Measurements from ENCODE around the gene PPP1R26. TPM values are rescaled to one million over a fixed set of nuclear protein-coding genes. Genes with fewer than 3 reads are reported as not detected.

Gene PPP1R26
- total and polyA plus RNA-seq, 9 of the 15 experiments (the other 6 are each of a cell fraction or from before 2014, with no cell fraction given): 0.77 to 26.8 (median 9.3) TPM

GRCh38 chr9:135474915-135475314 is 4.7 kb upstream of the PPP1R26 start (continued):
- TF ChIP-seq ATF7 (IDR thresholded peaks at IDR 0.05) (peak; percentile 23; the same call in 1 of the 2 replicates), SMC3 (conservative IDR thresholded peaks at IDR 0.05; ENCODE audit: insufficient read depth, low read depth, low read length) (peak; percentile 45), PCBP1 (IDR thresholded peaks at IDR 0.05; ENCODE audit: low read depth, low read length, poor library complexity, severe bottlenecking) (no peak), CBX5 (IDR thresholded peaks at IDR 0.05; ENCODE audit: borderline replicate concordance, low read depth) (no peak), MEIS2 (IDR thresholded peaks at IDR 0.05; ENCODE audit: partially characterized antibody) (peak; percentile 33), KLF16 (IDR thresholded peaks at IDR 0.05) (0 out of 2 replicates have a peak, but pooled peaks have one; percentile 8), CREB1 (IDR thresholded peaks at IDR 0.05) (no peak), CREB1 (CRISPR knock-in tag; IDR thresholded peaks at IDR 0.05) (no peak), FUS (optimal IDR thresholded peaks at IDR 0.05; ENCODE audit: low read depth, low read length) (no peak), ZFPM2 (CRISPR knock-in tag; IDR thresholded peaks at IDR 0.05) (no peak), PTRF (tag; IDR thresholded peaks at IDR 0.05) (no peak), POLR2G (IDR thresholded peaks at IDR 0.05; ENCODE audit: low read depth, low read length) (no peak), ZNF23 (CRISPR knock-in tag; IDR thresholded peaks at IDR 0.05) (no peak), BRF1 (IDR thresholded peaks at IDR 0.05; ENCODE audit: borderline replicate concordance, extremely low read depth, insufficient read length) (no peak), DACH1 (IDR thresholded peaks at IDR 0.05; ENCODE audit: partially characterized antibody) (peak; percentile 23), TRIM24 (IDR thresholded peaks at IDR 0.05) (no peak)
- TF ChIP-seq, protein P1, sequence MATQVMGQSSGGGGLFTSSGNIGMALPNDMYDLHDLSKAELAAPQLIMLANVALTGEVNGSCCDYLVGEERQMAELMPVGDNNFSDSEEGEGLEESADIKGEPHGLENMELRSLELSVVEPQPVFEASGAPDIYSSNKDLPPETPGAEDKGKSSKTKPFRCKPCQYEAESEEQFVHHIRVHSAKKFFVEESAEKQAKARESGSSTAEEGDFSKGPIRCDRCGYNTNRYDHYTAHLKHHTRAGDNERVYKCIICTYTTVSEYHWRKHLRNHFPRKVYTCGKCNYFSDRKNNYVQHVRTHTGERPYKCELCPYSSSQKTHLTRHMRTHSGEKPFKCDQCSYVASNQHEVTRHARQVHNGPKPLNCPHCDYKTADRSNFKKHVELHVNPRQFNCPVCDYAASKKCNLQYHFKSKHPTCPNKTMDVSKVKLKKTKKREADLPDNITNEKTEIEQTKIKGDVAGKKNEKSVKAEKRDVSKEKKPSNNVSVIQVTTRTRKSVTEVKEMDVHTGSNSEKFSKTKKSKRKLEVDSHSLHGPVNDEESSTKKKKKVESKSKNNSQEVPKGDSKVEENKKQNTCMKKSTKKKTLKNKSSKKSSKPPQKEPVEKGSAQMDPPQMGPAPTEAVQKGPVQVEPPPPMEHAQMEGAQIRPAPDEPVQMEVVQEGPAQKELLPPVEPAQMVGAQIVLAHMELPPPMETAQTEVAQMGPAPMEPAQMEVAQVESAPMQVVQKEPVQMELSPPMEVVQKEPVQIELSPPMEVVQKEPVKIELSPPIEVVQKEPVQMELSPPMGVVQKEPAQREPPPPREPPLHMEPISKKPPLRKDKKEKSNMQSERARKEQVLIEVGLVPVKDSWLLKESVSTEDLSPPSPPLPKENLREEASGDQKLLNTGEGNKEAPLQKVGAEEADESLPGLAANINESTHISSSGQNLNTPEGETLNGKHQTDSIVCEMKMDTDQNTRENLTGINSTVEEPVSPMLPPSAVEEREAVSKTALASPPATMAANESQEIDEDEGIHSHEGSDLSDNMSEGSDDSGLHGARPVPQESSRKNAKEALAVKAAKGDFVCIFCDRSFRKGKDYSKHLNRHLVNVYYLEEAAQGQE (IDR thresholded peaks at IDR 0.05; ENCODE audit: borderline replicate concordance): peak; percentile 71
- TF ChIP-seq, protein P1 (CRISPR knock-in tag; IDR thresholded peaks at IDR 0.05; ENCODE audit: low read depth): no peak
- TF ChIP-seq, protein P2, sequence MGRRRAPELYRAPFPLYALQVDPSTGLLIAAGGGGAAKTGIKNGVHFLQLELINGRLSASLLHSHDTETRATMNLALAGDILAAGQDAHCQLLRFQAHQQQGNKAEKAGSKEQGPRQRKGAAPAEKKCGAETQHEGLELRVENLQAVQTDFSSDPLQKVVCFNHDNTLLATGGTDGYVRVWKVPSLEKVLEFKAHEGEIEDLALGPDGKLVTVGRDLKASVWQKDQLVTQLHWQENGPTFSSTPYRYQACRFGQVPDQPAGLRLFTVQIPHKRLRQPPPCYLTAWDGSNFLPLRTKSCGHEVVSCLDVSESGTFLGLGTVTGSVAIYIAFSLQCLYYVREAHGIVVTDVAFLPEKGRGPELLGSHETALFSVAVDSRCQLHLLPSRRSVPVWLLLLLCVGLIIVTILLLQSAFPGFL (CRISPR knock-in tag; IDR thresholded peaks at IDR 0.05): no peak
- TF ChIP-seq, protein P3, sequence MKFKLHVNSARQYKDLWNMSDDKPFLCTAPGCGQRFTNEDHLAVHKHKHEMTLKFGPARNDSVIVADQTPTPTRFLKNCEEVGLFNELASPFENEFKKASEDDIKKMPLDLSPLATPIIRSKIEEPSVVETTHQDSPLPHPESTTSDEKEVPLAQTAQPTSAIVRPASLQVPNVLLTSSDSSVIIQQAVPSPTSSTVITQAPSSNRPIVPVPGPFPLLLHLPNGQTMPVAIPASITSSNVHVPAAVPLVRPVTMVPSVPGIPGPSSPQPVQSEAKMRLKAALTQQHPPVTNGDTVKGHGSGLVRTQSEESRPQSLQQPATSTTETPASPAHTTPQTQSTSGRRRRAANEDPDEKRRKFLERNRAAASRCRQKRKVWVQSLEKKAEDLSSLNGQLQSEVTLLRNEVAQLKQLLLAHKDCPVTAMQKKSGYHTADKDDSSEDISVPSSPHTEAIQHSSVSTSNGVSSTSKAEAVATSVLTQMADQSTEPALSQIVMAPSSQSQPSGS (CRISPR knock-in tag; IDR thresholded peaks at IDR 0.05): no peak

Measured in K562 (cell line).